Stimulated activated CD4-positive, alpha-beta T cell treated with anti-CD3 and anti-CD28 coated beads, Interleukin-2, amount 100 ng/mL, for 24 hours (primary cell): ENCODE results near the gene FANCC.

Experiments used
- DNase-seq, 2 donors: peaks; one replicate each; pipeline ENCODE4 v3.0.0-alpha.2; 2020

The FANCC gene

GRCh38 chr9:95095641-95096355, 221.7 kb downstream of the FANCC start:
- DNase-seq: no peak

- DNase-seq: no peak
These were observed 223.5 kb downstream of the FANCC start for GRCh38 chr9:95094002-95094401.

- DNase-seq: no peak
These were observed 223.9 kb downstream of the FANCC start for GRCh38 chr9:95093586-95093985.

GRCh38 chr9:95092262-95093072, 225.0 kb downstream of the FANCC start:
- DNase-seq: no peak

- no peak for DNase-seq
These were observed 225.8 kb downstream of the FANCC start for GRCh38 chr9:95091601-95092261.

- no peak for DNase-seq
These were observed 226.5 kb downstream of the FANCC start for GRCh38 chr9:95090871-95091577.

GRCh38 chr9:95090023-95090791, 227.3 kb downstream of the FANCC start:
- DNase-seq: no peak

GRCh38 chr9:95089257-95090022, 228.1 kb downstream of the FANCC start:
- no peak for DNase-seq

- no peak for DNase-seq
These were observed 228.9 kb downstream of the FANCC start for GRCh38 chr9:95088421-95089161.

- no peak for DNase-seq
These were observed 229.8 kb downstream of the FANCC start for GRCh38 chr9:95087659-95088242.

- DNase-seq: no peak
These were observed 230.9 kb downstream of the FANCC start for GRCh38 chr9:95086564-95086955.

GRCh38 chr9:95085861-95086563, 231.5 kb downstream of the FANCC start:
- no peak for DNase-seq

- DNase-seq: no peak
These were observed 232.3 kb downstream of the FANCC start for GRCh38 chr9:95085036-95085770.

- DNase-seq: no peak
These were observed 233.1 kb downstream of the FANCC start for GRCh38 chr9:95084254-95084934.

GRCh38 chr9:95083086-95083768, 234.3 kb downstream of the FANCC start:
- DNase-seq: no peak

- DNase-seq: no peak
These were observed 235.0 kb downstream of the FANCC start for GRCh38 chr9:95082401-95083084.

- no peak for DNase-seq
These were observed 235.5 kb downstream of the FANCC start for GRCh38 chr9:95081998-95082397.
